Uterus (tissue), 4 donors: ENCODE results near the gene WNT2B. TPM values are rescaled to one million over a fixed set of nuclear protein-coding genes. Genes with fewer than 3 reads are reported as not detected.
A peak's percentile ranks its signal among the peaks of the same experiment; 100 is the strongest.

Source experiments
- DNase-seq, 2 donors: peaks; one replicate each; pipeline ENCODE4 v3.0.0-alpha.2; 2019 to 2020
- H3K27ac ChIP-seq, 2 donors: fragments of 200-600 bp; sonication (generic); 1 replicate in 1 of 2; 2 replicates in 1 of 2; pipeline ENCODE4 v1.5.1; 2016 to 2018
- H3K27me3 ChIP-seq, 2 donors: fragments of 200-600 bp; sonication (generic); one replicate each; pipeline ENCODE4 v1.5.1; 2018 to 2019; ENCODE audit warnings: control low read depth in 1 of 2
- H3K36me3 ChIP-seq, 2 donors: fragments of 200-600 bp; sonication (generic); one replicate each; pipeline ENCODE4 v1.5.1; 2019; ENCODE audit warnings: control low read depth in 1 of 2
- H3K4me1 ChIP-seq, 2 donors: fragments of 200-600 bp; sonication (generic); one replicate each; pipeline ENCODE4 v1.5.1; 2018 to 2019; ENCODE audit warnings: control low read depth in 1 of 2
- H3K4me3 ChIP-seq, 2 donors: fragments of 200-600 bp; sonication (generic); 1 replicate in 1 of 2; 2 replicates in 1 of 2; pipeline ENCODE4 v1.5.1; 2018 to 2019; ENCODE audit warnings: mild to moderate bottlenecking in 1 of 2
- H3K9me3 ChIP-seq, 2 donors: fragments of 200-600 bp; sonication (generic); one replicate each; pipeline ENCODE4 v1.5.1; 2019; ENCODE audit warnings: control low read depth in 1 of 2
- POLR2A ChIP-seq, 2 donors: fragments of 450-650 bp; IDR thresholded peaks; one replicate each; pipeline ENCODE4 v1.6.1; 2016; ENCODE audit warnings: antibody characterized with exemption in 2 of 2, mild to moderate bottlenecking in 1 of 2, moderate library complexity in 1 of 2
- intact Hi-C: fragments of 100-400 bp; cut with DNase I; formaldehyde crosslinking; loops from one replicate; pipeline ENCODE4 v1.15.1; 2023; ENCODE audit warnings: low total_unique reads
- total RNA-seq, 4 donors: library from RNA; depleted of rRNA in 3 of 4; stranded (reverse); fragments of >200 nt in 3 of 4; gene quantifications; one replicate each; pipeline versions ENCODE4 v1.1.0 to v1.2.4, GENCODE V29; 2014 to 2023
- TF ChIP-seq, protein P1 (sequence below), 4 experiments: fragments of 200-600 bp in 2 of 4; fragments of 450-650 bp in 2 of 4; sonication (generic) in 2 of 4; IDR thresholded peaks; one replicate each; pipeline ENCODE4 v1.5.1; 2016 to 2019; ENCODE audit warnings: antibody characterized with exemption in 4 of 4, mild to moderate bottlenecking in 2 of 4, moderate library complexity in 1 of 4
- donor health status: DM: yes; HTN: yes; CAD: no.

WNT2B gene
- 10 to 100 TPM in 2 of 4 donors, 1 to 10 TPM in 1, under 1 TPM in 1; 0.59 to 45.3 (median 9.1) TPM for total RNA-seq

DNA sequence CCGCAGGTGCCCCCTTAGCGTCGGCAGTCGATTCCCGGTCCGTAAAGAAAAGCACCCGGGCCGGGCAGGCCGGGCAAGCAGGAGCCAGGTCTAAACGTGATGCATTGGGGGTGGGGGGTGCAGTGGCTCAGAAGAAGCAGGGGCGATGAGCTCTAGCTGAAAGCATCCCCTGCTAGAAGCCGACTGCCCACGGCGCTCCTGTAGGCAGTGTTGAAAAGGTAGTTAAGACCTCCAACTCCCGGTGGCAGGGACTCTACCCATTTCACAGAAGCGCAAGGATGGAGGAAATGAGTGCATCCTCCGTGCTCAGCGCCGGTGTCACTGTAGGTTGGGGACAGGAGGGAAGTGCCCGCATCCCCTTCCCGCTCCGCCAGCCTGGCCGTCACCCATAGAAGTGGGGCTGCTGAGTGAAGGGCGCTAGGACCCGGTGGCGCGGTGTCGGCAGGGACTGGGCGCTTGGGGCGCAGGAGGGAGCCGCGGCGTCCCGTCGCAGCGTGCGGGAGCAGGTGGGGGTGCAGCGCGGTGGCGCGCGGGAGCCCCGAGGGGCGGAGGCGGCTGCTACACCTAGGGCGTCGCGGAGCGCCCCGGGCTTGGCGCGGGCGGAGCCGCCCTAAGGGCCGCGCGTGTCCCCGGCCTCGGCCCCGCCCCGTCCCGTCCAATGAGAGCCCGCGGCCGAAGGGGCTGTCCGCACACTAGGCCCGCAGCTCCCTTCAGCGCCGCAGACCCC is at the start of gene WNT2B:
Gene WNT2B, plus strand, starts transcription at position 688 of the 727 bp plus-strand sequence. CDS start 298 bp downstream, outside the sequence.
- intact Hi-C loops, result no loop called here

DNA sequence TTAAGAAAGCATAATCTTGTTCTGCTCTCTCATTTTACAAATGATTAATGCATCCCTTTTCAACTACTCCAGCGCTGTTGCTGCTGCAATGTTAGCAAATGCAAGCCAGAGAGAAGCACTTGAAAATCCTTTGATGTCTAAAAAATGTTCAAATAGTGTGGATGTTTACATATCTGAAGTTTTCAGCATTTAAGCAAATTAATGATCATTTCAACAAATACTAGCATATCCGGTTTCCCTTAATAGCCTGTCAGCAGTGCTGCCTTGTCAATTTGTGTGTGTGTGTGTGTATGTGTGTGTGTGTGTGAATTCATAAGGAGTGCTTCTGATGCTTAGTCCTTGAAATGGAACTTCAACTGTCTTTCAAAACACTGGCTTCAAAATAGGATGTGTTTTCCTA is 48.1 kb upstream of the WNT2B start:
- TF ChIP-seq, protein P1, sequence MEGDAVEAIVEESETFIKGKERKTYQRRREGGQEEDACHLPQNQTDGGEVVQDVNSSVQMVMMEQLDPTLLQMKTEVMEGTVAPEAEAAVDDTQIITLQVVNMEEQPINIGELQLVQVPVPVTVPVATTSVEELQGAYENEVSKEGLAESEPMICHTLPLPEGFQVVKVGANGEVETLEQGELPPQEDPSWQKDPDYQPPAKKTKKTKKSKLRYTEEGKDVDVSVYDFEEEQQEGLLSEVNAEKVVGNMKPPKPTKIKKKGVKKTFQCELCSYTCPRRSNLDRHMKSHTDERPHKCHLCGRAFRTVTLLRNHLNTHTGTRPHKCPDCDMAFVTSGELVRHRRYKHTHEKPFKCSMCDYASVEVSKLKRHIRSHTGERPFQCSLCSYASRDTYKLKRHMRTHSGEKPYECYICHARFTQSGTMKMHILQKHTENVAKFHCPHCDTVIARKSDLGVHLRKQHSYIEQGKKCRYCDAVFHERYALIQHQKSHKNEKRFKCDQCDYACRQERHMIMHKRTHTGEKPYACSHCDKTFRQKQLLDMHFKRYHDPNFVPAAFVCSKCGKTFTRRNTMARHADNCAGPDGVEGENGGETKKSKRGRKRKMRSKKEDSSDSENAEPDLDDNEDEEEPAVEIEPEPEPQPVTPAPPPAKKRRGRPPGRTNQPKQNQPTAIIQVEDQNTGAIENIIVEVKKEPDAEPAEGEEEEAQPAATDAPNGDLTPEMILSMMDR (IDR thresholded peaks at IDR 0.05), result no peak
- TF ChIP-seq POLR2A (IDR thresholded peaks at IDR 0.05), result no peak
- H3K9me3 ChIP-seq, result no peaks in the 10 kb centered on the region
- intact Hi-C loops, result loop anchor here (10.0 kb wide), 1 partner anchor 254 kb away; the partner anchor contains the start of gene PPM1J
- no peaks in the 10 kb centered on the region for H3K36me3 ChIP-seq
- no peak overlapping the region for H3K27ac ChIP-seq
- no peak overlapping the region for H3K4me3 ChIP-seq
- H3K27me3 ChIP-seq, result no peaks in the 10 kb centered on the region
- DNase-seq, result no peak
- no peaks in the 10 kb centered on the region for H3K4me1 ChIP-seq

More for the DNA sequence above, at the start of gene WNT2B:
- H3K4me1 ChIP-seq, result no peaks in the 10 kb centered on the region
- TF ChIP-seq, protein P1 (IDR thresholded peaks at IDR 0.05), result peak in 1 of 4 experiments; percentile 13
- no peak for TF ChIP-seq POLR2A (IDR thresholded peaks at IDR 0.05)
- no peak for DNase-seq
- H3K9me3 ChIP-seq, result no peaks in the 10 kb centered on the region
- H3K27ac ChIP-seq, result no peak within 1 kb of the TSS
- peak within 1 kb of the TSS; percentile 24 to 50 for H3K4me3 ChIP-seq
- no peaks in the 10 kb centered on the region for H3K36me3 ChIP-seq
- no peaks in the 10 kb centered on the region for H3K27me3 ChIP-seq

DNA sequence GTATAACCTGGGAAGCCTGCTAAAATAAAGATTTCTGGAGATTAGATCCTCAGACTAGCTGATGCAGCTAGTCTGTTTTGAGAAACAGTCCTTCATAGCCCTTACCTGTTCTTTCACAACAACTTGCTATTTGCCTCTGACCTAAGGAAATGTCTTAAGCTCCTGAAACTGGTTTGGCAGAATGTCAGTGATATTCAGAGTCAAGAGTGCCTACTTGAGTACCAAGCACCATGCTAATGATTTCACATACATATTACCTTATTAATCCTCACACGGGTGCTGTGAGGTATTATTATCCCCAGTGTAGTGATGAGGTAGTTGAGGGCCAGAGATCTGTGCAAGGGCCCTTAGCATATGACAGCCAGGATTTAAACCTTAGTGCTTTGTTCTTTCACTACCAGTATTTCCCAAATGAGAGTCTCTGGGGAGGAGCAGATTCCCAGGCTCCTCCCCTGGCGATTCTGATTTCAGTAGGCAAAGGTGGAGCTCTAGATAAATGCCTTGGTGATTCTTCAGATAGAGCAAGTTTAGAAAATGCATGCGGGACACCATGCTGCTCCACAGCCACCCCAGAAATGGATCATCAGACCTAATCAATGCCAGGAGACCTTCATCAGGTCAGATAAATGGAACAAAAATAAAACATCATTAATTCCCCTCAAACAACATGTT is 47.4 kb upstream of the WNT2B start:
- no peak overlapping the region for H3K4me3 ChIP-seq
- H3K4me1 ChIP-seq, result no peaks in the 10 kb centered on the region
- H3K27ac ChIP-seq, result peak overlapping the region; percentile 34 to 48
- TF ChIP-seq POLR2A (IDR thresholded peaks at IDR 0.05), result no peak
- no peak for DNase-seq
- H3K36me3 ChIP-seq, result no peaks in the 10 kb centered on the region
- no peaks in the 10 kb centered on the region for H3K27me3 ChIP-seq
- intact Hi-C loops, result loop anchor here (10.0 kb wide), 1 partner anchor 253 kb away; the partner anchor contains the start of gene PPM1J
- no peaks in the 10 kb centered on the region for H3K9me3 ChIP-seq

DNA sequence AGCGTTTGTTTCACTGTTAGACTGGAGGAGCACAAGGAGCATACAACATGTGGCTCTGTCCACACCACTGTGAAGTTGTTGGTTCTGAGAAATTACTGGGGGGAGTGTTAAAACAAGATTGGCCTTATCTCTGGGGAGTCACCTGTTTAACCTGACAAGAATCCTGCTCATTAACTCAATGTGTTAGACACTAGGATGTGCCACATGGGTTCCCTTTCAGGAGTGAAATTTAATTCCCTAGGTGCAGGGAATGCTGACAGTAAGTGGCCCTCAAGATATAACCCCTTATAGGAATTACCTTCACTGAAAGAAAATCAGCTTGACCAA is 45.8 kb upstream of the WNT2B start:
- Histone ChIP-seq H3K36me3 (no peaks in the 10 kb centered on the region), H3K4me1 (no peaks in the 10 kb centered on the region), H3K4me3 (no peak overlapping the region), H3K27me3 (no peaks in the 10 kb centered on the region), H3K27ac (peak overlapping the region in 1 of 2 donors; percentile 48), H3K9me3 (no peaks in the 10 kb centered on the region)
- TF ChIP-seq, protein P1 (IDR thresholded peaks at IDR 0.05), result no peak
- no peak for TF ChIP-seq POLR2A (IDR thresholded peaks at IDR 0.05)
- intact Hi-C loops, result loop anchor here (10.0 kb wide), 1 partner anchor 252 kb away; the partner anchor contains the start of gene PPM1J
- DNase-seq, result no peak

DNA sequence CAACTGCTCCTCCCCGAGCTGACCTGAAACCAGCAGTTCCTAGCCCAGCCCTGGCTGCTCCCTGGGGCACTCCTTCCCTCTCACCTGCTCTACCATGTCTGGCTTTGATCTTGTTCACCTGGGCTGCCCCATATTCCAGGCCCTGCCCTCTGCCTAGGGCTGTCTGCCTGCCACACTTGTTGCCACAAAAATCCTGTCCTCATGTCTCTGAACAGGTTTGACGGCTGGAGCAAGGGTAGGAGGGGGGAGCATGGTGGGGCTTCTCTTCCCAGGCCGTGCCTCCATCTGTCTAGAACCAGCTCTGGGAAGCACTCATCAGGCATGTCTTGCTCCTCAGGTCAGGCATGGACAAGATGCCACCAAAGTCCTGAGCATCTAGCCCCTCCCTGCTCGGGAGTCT is 44.3 kb upstream of the WNT2B start:
- no peaks in the 10 kb centered on the region for H3K36me3 ChIP-seq
- H3K4me3 ChIP-seq, result no peak overlapping the region
- no peaks in the 10 kb centered on the region for H3K4me1 ChIP-seq
- H3K27ac ChIP-seq, result peak overlapping the region; percentile 45 to 85
- TF ChIP-seq, protein P1 (IDR thresholded peaks at IDR 0.05), result no peak
- no peak for TF ChIP-seq POLR2A (IDR thresholded peaks at IDR 0.05)
- no peaks in the 10 kb centered on the region for H3K9me3 ChIP-seq
- intact Hi-C loops, result loop anchor here (10.0 kb wide), 1 partner anchor 250 kb away; the partner anchor contains the start of gene PPM1J
- no peaks in the 10 kb centered on the region for H3K27me3 ChIP-seq
- DNase-seq, result no peak
